NCI-H774 (cell line): ENCODE results near the gene BRD4.
A peak's percentile ranks its signal among the peaks of the same experiment; 100 is the strongest.

Experiments used
- DNase-seq: peaks from one replicate; lab custom pipeline; 2025; lab: John Stamatoyannopoulos, UW

Gene BRD4

DNA sequence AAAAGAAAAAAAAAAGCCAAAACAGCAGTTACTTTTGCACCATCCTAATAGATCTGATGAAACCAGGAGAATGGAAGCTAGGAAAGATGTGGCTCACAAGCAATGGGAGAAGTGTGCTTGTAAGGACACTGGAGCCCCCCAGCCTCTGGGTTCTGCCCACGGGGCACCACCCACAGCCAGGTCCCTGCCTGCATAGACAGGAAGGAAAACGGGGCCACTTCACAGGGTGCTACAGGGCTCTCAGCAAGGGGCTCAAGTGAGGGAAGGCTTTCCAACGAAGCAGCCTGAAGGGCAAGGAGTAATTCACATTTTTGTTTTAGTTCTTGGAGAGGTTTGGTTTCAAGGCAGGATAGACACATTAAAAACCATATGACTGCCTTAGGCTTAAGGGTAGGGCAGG, 42.7 kb downstream of the BRD4 start:
- no peak for DNase-seq

DNA sequence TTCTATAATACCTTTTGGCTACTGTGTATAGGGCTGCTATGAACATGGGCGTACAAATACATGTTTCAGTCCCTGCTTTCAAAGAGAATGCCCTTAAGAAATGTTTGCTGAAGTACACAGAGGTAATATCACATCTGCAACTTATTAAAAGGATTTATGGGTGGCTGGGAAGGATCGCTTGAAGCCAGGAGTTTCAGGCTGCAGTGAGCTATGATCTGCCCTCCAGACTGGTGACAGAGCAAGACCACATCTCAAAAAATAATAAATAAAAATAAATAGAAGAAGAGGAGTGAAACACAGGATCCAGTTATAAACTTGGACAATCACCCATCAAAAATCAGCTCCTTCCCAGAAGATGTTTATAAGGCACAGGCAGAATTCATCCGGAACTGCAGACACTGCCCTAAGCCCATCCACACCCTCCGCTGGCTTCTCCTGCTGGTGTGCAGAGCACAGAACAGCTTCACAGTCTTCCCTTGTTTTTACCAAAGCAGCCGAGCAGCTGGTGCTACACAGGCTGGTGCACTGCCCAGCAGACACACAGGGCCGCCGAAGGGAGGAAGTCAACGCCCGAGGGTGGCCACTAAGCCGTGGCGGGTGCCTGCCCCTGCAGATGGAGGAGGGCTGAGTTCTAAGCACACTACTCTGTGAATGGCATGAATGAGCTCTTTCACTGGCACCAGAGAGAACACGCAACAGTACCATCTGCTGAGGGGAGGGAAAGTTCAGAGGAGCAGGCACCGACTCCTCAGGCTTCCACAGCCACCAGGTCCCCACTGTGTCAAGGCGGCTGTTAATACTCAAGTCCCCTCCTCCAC, 44.0 kb downstream of the BRD4 start:
- DNase-seq: no peak

DNA sequence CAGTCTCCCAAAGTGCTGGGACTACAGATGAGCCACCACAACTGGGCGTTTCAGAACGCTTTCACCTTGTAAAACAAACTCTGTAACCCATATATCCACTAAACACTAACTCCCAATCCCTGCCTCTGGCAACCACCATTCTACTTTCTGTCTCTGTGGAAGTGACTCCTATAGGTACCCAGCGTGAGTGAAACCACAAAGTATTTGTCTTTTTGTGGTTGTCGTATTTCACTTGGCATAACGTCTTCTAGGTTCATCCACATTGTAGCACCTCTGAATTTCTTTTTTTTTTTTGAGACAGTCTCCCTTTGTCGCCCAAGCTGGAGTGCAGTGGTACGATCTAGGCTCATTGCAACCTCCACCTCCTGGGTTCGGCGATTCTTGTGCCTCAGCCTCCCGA, 44.8 kb downstream of the BRD4 start:
- DNase-seq: no peak

DNA sequence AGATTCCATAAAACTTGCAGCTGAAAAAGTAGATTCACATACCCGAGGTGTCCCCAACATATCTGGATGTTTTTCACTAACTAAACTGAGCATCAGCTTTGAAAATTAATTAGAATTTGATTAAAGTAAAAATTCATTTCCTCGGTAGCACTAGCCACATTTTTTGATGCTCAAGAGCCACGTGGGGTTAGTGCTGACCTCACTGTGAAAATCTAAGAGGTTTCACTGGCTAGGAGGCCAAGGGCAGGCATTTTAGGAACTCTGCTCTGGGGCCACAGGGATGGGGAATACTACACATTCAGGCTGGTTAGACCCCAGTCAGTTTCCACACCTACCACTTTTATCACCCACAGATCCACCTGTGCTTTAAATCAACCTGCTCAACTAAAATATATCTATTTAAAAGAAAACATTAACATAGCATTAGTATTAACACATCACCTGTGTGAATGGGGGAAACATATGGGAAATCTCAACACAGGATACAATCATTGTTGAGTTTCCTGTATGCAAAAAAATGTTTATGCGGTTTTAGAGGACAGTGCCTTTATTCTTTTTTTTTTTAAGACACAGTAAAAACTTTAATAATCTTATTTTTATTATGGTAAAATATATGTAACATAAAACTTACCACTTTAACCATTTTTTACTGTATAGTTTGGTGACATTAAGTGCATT, 45.5 kb downstream of the BRD4 start:
- DNase-seq: no peak

DNA sequence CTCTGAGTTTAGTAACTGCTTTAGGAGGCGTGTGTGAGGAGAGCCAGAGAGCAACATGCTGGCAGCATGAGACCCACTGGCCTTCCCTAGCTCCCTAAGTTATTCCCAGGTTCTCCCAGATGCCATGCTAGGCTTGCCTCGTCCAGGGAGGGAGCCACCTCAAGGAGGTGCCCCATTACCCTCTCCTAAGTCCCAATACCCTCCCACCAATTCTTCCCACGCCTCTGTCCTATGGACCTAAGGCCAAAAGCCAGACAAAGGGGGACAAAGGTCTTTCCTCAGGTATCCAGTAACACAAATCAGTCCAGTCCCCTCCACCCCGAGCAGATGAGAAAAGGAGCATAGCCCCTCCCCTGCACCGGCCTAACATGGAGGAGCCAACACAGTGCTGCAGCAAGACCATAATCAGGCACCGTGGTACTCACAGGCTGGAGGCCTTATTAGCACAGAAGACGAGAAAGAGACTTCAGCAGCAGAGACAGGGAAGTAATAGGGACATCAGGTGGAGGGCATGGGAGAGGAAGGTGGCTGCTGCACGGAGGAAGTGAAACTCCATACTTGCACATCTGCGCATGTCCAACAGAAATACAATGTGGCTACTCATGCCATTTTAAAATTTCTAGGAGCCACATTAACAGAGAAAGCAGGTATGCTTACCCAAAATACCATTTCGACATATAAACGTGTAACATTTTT, 46.3 kb downstream of the BRD4 start:
- DNase-seq: no peak

DNA sequence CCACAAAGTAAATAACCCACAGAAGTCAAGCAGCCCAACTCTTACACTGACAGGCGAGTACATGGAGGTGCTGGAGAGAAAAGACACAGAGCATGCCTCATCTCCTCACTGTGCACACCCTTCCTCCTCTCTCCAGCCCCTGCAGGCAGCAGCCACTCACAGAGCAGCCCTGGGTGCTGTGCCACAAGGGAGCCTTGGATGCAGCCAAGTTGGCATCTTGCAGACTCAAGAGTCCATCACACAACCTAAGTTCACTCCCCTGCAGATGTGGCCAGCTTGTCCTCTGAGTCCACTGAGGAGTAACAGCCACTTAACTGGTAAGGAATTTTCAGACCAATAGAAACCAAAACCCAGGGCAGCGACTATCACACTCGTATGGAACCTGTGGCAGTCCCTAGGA, 47.4 kb downstream of the BRD4 start:
- DNase-seq: no peak

DNA sequence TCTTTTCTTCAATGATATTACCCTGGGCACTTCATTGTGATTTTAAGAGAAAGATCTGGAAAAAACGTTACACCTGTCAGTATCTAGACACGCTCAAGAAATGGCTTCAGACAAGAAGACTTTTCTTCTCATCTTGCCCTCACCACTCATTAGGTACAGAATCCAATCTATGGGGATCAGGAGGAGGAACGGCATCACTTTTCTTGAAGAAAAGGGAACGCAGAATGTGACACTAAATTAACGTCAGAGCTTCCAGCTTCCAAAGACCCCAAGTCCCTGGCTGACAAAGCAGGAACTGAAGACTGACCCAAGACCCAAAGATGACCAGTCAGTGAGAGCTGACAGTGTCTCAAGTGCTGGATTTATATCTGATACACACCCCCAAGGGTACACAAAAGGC, 48.2 kb downstream of the BRD4 start:
- DNase-seq: no peak

DNA sequence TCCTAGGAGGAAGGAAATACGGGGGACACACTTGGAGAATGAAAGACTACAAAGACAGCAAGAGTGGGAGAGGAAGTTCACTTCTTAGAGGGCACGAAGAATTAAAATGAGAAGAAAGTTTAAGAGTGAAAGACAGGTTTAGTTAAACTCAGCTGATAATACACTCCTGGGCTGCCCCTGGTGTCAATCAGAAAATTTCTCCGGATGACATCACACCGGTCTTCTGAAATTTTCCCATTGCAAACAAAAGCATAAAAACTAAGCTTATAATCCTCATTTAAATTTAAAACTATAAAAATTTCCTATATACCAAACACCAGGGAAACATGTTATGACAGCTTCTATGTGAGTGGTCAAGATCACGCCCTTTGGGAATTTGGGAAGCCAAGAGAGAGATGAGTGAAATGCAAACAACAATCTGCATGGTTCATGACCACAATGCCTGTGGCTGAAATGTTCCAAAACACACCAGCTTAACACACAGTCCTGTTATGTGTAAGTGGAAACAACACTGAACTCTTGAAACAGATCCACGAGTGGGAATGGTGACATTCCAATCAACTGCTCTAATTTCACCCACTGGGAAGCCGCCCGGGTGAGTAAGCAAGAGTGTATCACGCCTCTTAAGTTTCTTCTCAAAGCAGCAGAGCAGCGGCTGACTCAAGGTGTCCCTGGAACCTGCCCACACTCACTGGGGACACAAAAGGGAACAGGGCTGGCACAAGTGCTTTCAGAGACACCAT, 49.0 kb downstream of the BRD4 start:
- no peak for DNase-seq

DNA sequence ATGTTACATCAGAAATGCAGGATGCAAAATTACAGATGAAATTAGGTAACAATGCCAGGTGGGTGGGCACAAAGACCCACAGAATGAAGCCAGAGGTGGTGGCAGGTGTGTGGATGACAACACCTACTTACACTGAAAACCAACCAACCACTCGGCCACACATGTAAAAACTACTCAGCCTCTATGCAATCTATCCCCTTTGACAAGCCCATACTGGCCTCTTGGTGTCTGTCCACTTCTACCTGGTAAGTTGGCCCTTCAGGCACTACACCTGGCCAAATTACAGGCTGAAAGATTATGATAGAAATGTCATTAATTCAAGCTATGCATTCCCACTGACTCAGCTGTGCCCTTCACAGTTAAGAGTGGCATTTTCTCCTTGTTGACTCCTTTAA, 50.0 kb downstream of the BRD4 start:
- DNase-seq: no peak

DNA sequence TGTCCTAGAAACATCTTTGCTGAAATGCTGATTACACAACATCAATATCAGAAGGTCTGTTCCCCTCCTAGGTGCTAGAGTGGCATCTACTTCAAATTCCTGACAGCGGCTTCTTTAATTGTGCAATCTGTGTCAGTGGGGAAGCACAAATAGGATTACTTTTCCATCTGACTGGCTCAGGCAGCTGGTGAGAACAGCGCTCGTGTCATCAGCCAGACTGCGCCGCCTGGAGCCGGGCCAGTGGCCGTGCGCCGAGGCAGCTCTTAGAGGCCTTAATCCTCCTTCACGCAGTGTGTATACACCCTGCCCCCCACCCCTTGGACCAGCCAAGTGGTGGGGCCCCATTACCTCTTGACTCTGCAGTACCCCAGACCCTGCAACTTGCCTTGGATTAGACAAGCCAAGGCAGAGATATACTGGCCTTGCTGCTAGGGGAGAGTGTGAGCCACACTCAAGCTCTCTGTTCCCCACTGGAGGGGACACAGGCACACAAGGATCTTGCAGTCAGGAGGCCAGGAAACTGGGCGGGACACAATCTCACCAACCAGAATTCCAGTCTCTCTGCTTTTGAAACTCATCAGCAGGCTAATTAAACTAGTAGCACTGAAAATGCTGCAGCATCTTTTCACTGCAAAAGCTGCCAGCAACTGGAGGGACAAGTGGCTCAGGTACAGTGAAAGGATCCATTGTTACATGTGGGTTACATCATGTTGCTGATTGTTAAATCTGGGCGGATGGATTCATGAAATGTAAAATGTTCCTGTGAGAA, 51.2 kb downstream of the BRD4 start:
- DNase-seq: peak; percentile 38

DNA sequence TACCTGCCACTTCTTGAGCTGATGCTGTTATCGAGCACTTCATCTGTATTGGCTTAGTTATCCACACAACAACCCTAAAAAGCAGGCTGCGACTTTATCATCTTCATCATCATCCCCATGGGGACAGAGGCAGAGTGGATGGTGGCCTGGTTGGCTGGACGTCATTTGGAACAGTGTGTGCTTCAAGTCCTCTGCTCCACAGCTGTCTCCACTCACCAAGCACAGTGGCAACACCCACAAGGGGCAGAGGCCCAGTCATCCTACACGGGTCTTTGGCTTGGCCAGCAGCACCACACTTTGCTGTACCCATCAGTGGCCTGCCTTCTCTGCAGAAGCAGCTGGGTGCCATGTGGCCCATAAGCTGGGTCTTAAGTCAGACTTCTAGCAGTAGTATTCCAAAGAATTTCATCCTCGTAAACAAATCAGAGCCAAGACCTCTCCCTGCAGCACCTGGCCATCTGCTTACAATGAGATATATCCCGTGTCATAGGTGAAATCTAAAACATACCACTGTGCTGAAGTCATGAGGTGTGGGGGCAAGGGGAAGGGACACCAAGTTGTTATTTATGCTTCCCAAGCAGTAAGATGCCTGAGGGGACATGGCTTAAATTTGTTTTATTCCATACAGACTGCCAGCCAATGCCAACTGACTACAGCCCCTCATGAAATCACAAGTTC, 52.2 kb downstream of the BRD4 start:
- DNase-seq: no peak

DNA sequence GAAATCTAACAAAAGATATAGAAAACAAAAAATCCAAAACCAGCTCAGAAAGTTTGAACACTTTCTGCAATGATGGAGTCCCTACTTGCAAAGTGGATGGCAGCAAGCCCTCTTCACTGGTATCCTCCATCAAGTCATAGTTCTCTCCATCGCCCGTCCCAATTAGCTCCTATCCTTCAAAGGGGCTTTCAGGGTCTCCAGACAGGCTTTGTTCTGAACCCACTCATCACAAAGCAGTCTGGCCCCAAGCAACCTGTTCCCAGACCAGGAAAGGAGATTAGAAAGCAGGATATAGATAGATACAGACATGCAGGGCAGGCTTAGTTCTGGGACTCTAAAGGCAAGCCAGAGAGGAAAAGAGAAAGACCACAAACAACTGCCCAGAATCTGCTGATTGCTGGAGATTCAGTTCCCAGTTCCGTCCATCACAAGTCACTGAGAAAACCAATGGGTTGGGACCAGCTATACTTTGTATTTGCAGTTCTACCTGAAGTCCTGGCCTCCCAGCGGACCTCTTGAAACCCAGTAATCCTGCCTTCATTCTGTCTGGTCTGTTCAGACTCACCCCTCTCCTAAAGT, 52.9 kb downstream of the BRD4 start:
- DNase-seq: no peak

DNA sequence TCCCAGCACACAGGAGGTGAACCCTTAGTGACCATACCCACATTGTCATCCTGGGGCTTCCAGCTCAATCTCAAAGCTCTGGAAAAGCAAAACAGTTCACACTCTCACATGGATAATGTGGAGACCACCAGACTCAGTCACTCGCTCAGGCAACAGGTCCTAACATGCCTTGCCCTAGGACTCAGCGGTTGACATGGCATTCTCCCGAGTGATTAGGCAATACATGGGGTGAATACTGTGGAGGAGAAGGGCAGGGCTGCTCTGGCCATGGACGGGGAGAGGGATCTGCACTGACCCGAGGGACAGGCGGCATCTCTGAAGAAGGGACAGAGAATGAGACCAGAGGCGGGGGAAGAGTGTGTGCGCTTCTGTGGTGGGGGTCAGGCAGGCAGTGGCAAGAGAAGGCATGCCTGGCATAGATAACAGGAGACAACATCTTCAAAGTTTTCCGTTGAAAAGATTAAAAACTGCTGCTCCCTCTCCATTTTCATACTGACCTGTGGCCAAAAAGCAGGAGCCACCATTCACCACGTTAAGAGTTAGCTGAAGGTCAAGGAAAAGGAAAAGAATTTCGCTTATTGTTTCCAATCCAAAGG, 55.6 kb downstream of the BRD4 start:
- DNase-seq: no peak

DNA sequence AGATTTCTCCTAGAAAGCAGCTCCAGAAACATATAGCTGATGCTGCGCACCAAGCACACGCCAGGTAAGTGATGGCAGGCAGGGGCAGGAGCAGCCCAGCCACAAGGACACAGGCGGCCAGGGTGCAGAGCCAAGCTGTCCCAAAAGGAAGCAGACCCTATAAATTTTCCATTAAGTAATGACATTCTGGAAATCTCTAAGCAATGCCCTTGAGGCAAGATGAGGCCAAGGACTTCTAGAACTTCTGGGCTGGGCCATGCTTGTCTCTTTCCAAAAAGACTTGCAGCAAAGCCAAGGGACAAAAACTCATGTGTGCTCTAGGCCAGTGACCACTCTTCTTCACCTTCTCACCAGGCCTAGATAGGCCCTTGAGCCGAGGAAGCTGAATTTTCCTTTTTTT, 57.9 kb downstream of the BRD4 start:
- no peak for DNase-seq

DNA sequence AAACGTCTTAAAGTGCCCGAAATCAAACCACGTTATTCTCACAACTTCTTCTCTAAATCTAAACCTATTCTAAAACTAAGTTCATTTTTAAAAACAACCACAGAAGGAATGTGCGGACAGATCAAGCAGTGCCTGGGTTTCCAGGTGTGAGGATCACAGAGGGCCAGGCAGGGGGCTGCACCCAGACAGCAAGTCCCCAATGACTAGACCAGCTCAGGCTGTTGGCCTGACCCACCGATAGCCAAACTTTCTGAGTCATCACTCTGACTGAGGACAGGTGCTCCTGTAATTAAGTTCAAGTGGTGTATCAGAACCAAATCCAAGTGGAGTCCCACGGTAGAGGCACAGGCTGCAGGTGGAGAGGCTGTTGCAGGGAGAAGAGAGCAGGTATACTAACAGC, 62.5 kb downstream of the BRD4 start:
- DNase-seq: no peak

DNA sequence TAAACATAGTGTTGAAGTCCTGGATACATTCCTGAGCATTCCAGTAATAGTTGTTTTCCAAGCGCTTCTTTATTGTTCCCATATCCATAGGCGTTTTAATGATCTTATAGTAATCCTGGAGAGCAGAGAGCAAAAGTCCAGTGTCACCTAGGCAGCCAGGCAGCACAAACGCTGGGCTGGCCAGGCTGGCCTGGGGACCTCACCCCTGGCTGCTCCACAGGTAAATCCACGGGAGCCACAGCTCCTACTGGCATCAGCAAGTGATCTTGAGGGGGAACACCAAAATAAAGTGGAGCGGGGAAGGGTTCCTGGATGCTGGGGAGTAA, 63.4 kb downstream of the BRD4 start:
- no peak for DNase-seq

DNA sequence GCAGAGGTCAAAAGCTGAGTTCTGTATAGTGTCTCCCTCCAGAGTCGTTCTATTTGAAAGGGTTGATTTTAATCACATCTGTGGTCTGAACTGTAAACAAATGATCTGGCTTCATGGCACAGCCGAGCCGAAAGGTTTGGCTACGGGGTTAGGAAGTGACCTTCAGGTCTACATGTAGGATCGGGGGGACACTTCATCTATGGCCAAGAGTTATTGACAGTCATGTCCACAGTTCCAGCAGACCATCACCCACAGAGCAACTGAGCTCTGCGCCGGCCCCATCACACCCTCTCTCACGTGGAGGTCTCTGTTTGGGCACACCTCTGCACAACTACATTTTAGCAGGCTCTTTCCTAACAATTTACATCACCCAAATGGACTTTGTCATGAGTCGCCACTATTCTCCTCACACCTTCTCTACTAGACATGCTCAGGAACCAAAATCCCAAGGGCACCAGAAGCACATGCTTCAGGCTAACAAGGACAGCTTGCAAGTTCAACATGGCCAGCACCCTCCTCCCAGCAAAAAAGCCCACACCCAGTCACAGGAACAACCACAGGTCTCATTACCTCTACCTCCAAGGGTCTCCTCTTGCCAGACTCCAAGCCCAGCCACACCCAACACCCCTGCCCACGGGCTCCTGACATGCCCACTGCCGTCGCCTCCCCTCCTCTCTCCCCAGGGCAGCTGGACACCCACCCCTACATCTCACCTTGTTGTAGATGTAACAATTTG, 64.0 kb downstream of the BRD4 start:
- no peak for DNase-seq

DNA sequence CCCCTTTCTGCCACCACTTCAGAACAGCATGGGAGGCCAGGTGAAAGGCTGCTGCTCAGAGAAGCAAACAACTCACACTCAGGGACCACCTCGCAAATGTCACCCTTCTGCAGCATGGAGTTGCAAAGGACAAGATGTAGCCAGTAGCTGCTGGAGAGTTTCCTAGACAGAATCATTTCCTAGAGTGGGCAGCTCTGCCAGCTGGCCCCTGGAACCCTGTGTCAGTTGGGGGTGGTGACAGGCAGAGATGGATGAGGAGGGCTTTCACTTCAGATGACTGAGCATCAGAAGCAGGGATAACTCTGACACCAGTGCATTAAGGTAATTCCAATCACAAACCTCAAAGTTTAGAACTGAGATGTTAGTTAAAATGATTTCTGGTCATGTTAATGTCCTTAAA, 65.7 kb downstream of the BRD4 start:
- no peak for DNase-seq

DNA sequence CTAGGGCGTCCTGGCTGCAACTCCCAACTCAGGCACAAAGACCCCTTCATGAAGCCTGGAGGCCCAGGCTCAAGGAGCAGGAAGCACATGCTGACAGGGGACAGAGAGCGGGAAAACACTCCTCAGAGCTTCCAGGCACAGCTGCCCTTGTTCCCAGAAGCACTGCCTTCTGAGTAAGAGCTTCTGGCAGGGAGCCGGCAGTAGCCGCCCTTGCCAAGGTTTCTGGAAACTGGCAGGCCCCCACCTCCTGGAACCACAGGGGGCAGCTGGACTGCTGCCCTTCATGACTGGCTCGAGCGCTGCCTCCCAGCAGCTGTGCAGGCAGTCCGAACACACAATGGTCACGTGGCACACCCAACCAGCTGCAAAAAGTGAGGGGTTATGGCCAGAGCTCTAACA, 66.5 kb downstream of the BRD4 start:
- DNase-seq: peak; percentile 18
